GM12875 (cell line): ENCODE data around the gene SMNDC1.

Experiments
- H3K4me3 ChIP-seq: one replicate; pipeline ENCODE4 v1.5.1; 2011; ENCODE audit warnings: low read depth, low read length, control low read depth
- TF ChIP-seq, protein P1 (sequence below): IDR thresholded peaks from 2 replicates; pipeline ENCODE4 v1.5.1; 2011; ENCODE audit warnings: low read depth, mild to moderate bottlenecking, control low read depth, inconsistent platforms, low read length, moderate library complexity, borderline replicate concordance; ENCODE audit not compliant: insufficient read depth

The SMNDC1 gene

DNA sequence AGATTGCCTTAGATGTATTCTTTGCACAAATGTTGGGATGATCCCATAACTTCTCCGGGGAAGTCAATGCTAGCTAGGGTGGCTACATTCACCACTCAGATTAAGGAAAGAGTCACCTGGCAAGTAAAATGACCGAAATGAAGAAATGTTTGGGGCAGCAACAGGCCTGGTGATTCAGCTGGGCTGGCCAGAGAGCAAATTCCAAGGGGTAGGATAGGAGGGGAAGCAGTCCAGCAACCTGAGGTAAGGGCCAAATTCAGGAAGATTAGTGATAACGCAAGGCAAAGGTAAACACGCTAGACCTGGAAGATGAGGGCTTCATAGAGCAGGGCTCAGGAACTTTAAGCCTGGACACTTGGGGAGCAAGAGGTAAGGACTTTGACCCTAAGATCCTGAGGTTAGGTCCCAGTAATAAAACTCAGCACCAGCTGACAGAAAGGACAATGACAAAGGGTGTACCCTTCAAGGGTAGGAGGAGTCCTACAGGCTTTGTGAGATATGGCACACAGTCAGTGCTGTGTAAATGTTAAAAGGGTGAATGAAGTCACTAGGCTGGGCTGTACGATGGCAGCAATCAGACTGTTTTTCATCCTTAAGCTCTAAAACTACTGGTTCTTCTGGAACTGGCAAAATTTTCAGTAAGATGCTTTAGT, 22.7 kb upstream of the SMNDC1 start:
- TF ChIP-seq, protein P1, sequence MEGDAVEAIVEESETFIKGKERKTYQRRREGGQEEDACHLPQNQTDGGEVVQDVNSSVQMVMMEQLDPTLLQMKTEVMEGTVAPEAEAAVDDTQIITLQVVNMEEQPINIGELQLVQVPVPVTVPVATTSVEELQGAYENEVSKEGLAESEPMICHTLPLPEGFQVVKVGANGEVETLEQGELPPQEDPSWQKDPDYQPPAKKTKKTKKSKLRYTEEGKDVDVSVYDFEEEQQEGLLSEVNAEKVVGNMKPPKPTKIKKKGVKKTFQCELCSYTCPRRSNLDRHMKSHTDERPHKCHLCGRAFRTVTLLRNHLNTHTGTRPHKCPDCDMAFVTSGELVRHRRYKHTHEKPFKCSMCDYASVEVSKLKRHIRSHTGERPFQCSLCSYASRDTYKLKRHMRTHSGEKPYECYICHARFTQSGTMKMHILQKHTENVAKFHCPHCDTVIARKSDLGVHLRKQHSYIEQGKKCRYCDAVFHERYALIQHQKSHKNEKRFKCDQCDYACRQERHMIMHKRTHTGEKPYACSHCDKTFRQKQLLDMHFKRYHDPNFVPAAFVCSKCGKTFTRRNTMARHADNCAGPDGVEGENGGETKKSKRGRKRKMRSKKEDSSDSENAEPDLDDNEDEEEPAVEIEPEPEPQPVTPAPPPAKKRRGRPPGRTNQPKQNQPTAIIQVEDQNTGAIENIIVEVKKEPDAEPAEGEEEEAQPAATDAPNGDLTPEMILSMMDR, result no peak
- no peak overlapping the region for H3K4me3 ChIP-seq

DNA sequence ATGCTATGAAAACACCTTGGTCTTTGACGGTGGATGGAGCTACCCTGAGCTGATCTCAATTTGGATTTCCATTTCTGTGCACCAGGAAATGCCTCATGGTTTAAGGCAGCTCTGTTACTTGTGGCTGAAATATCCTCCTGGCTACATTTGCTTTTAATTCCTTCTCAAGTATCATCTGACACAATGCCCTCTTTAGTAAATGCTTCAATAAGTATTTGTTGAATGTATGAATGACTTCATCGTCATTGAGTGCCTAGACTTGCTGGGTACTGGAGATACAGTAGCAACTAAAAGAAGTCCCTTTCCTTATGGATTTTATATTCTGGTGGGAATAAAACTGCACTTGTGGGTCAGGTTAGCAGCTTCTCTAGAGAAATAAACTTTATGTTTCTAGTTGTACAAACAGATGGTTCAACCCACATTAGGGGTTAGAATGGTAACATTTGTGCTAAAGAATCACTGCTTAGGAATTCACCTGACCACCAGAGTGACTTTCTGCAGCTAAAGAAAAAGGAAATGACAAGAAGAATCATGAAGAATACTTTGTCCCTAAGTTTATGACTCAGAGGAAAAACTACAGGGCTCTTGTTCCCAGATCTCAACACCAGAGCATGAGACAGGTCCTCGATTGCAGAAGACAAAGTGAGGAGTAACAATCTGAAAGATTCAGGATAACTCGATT, 21.8 kb upstream of the SMNDC1 start:
- H3K4me3 ChIP-seq, result no peak overlapping the region
- TF ChIP-seq, protein P1, result no peak

DNA sequence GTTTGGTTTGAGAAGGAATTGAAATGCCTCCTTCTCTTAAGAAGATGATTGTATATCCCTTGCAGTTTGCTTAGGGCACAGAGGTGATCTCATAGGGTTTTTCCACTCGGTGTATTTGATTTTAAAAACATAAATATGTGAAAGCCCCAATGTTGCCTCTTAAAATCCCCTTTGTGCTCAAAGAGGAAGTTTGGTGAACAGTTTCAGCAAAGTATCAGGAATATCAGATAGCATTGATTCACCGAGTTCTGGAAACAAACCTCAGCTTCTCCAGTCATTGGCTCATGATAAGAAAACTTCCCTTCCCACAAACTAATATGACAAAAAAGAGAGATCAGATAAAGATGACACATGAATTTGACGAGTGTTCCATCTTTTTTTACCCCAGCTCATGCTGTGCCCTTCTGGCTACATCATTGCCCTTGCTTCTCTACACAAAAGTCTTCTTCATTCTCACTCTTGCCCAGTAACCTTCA, 20.1 kb upstream of the SMNDC1 start:
- H3K4me3 ChIP-seq, result no peak overlapping the region
- TF ChIP-seq, protein P1, result no peak

DNA sequence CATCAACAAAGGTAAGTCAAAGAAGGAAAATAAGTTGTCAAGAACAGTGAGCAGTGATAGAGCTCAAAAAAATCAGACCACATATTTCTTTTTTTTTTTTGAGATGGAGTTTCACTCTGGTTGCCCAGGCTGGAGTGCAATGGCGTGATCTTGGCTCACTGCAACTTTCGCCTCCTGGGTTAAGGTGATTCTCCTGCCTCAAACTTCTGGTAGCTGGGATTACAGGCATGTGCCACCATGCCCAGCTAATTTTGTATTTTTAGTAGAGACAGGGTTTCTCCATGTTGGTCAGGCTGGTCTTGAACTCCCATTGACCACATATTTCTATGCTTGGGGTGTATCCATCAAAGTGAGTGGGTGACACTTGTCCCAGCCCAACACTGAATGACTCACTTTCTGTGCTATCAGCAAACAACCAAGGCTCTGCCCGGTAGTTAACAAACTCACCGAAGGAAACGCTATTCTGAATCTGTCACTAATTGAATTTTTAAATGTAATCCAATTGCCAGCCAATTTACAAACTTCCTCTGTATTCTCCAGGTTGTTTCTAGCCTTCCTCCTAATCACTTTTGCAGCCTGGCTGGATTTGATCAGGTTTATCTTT, 19.6 kb upstream of the SMNDC1 start:
- TF ChIP-seq, protein P1, result no peak
- no peak overlapping the region for H3K4me3 ChIP-seq

DNA sequence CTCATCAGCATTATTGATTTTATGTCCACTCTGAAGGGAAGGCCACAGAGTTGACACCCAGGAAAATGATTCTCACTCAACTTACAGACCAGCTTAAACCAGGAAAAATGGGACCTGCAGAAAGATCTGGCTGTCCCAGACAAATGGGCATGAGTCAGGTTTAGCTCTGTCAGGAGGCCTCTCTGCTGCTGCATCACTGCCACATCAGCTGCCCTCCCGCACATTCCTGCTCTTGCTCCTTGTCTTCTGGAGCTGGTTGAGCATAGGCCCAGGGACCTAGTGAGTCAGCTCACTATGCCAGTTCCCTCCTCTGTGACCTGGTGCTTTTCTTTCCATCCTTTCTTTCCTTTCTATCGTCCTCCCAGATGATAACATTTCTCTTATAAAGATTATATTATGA, 18.8 kb upstream of the SMNDC1 start:
- TF ChIP-seq, protein P1, result no peak
- H3K4me3 ChIP-seq, result no peak overlapping the region

DNA sequence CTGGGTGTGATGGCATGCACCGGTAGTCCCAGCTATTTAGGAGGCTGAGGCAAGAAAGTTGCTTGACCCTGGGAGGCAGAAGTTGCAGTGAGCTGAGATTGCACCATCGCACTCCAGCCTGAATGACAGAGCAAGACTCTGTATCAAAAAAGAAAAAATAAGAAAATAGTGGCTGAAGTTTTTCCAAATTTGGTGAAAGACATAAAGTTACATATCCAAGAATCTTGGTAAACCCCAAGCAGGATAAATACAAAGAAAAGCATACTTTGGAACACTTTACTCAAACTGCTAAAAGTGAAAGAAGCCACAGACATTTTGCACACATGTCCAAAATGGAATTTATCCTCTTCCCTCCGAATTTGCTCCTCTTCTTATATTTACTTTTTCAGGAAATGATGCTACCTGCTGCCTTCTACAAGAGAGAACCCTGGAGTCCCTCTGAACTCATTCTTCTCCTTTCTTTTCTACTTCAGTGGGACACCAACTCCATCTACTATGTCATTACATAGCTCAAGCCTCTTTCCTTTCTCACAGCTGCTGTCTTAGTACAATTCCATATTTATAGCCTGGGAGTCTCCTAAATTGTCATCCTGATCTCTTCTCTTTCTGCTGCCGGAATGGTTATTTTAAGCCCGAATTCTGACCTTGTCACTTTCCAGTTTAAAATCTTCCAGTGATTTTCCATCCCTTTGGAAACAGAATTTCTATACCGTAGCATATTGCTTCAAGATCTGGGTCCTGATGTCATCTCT, 17.3 kb upstream of the SMNDC1 start:
- TF ChIP-seq, protein P1, result no peak
- no peak overlapping the region for H3K4me3 ChIP-seq
